Measurements from ENCODE around the gene DEPDC7. TPM values are rescaled to one million over a fixed set of nuclear protein-coding genes. Genes with fewer than 3 reads are reported as not detected.
A peak's percentile ranks its signal among the peaks of the same experiment; 100 is the strongest.

Gene DEPDC7
- total and polyA plus RNA-seq, 2 donors from 2014 or later = 2.4 to 11.0 TPM

DNA sequence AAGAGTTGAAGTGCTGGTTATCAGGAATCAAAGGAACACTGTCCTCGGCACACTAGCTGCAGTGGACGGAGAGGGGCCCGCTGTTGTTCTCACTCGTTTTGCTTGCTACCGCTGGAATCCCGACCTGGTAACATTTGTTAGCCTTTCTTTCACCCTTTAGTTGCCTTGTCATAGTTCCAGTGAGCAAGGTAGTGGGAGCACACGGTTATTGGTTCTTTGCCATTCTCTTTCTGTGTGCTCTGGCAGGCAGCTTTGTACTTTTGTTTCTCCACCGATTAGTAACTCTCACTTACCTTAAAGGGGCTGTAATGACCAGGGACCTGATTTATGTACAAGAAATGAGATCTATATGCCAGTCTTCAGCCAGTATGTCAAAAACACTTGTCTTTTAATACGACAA is 1.8 kb downstream of the DEPDC7 start:
- TF ChIP-seq, protein P1, sequence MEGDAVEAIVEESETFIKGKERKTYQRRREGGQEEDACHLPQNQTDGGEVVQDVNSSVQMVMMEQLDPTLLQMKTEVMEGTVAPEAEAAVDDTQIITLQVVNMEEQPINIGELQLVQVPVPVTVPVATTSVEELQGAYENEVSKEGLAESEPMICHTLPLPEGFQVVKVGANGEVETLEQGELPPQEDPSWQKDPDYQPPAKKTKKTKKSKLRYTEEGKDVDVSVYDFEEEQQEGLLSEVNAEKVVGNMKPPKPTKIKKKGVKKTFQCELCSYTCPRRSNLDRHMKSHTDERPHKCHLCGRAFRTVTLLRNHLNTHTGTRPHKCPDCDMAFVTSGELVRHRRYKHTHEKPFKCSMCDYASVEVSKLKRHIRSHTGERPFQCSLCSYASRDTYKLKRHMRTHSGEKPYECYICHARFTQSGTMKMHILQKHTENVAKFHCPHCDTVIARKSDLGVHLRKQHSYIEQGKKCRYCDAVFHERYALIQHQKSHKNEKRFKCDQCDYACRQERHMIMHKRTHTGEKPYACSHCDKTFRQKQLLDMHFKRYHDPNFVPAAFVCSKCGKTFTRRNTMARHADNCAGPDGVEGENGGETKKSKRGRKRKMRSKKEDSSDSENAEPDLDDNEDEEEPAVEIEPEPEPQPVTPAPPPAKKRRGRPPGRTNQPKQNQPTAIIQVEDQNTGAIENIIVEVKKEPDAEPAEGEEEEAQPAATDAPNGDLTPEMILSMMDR (IDR thresholded peaks at IDR 0.05; ENCODE audit: borderline replicate concordance, extremely low read depth, insufficient read depth) = no peak
- H3K36me3 ChIP-seq (ENCODE audit: control insufficient read depth in 2 of 3, insufficient read depth in 3 of 3, low read length in 3 of 3) = no peaks in the 10 kb centered on the region
- intact Hi-C loops (cut with DNase I) = no loop called here
- DNase-seq = peak in 1 of 5 donors; percentile 13
- peak overlapping the region in 1 of 3 donors; percentile 62 for H3K9ac ChIP-seq (ENCODE audit: low read length in 3 of 3)
- H3K4me3 ChIP-seq (ENCODE audit: low read length in 3 of 3) = peak overlapping the region in 2 of 3 donors; percentile 47 to 71
- FAIRE-seq = no peak
- H3K4me1 ChIP-seq (ENCODE audit: control insufficient read depth in 2 of 3, insufficient read depth in 2 of 3, low read depth in 1 of 3, low read length in 3 of 3) = peaks cover 0 to 5% (median 3%) of the 10 kb centered on the region in 3 donors
- no peaks in the 10 kb centered on the region for H3K9me3 ChIP-seq (ENCODE audit: control insufficient read depth in 2 of 3, insufficient read depth in 1 of 3, low read length in 3 of 3)
- no peaks in the 10 kb centered on the region for H3K27me3 ChIP-seq (ENCODE audit: control insufficient read depth, insufficient read depth, low read length)
- H3K27ac ChIP-seq (ENCODE audit: low read depth in 2 of 2, low read length in 2 of 2) = peak overlapping the region in 1 of 2 donors; percentile 2

DNA sequence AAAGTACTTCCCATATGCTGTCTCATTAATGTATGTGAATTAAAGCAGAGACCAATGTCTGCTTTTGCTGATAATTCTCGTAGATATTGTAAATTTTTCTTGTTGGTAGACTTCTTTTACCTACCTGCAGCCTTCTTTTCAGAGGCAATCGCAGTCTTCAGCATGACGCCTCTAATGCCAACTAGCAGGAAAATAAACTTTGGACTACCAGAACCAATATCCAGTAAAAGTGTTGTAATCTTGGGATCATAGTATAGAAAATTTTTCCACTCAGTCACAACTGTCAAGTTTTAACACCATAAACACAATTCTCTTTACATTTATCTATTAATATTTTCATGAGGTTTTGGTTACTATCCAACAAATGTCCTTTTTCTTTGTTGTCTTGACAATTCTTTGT is 2.3 kb downstream of the DEPDC7 start:
- Histone ChIP-seq H3K9me3 (ENCODE audit: control insufficient read depth in 2 of 3, insufficient read depth in 1 of 3, low read length in 3 of 3) (no peaks in the 10 kb centered on the region), H3K27me3 (ENCODE audit: control insufficient read depth, insufficient read depth, low read length) (no peaks in the 10 kb centered on the region), H3K9ac (ENCODE audit: low read length in 3 of 3) (peak overlapping the region in 1 of 3 donors; percentile 62), H3K4me1 (ENCODE audit: control insufficient read depth in 2 of 3, insufficient read depth in 2 of 3, low read depth in 1 of 3, low read length in 3 of 3) (peaks cover 0 to 5% (median 3%) of the 10 kb centered on the region in 3 donors), H3K27ac (ENCODE audit: low read depth in 2 of 2, low read length in 2 of 2) (peak overlapping the region in 1 of 2 donors; percentile 2), H3K36me3 (ENCODE audit: control insufficient read depth in 2 of 3, insufficient read depth in 3 of 3, low read length in 3 of 3) (no peaks in the 10 kb centered on the region), H3K4me3 (ENCODE audit: low read length in 3 of 3) (peak overlapping the region in 2 of 3 donors; percentile 47 to 71)
- intact Hi-C loops (cut with DNase I) = no loop called here
- TF ChIP-seq, protein P1 (IDR thresholded peaks at IDR 0.05; ENCODE audit: borderline replicate concordance, extremely low read depth, insufficient read depth) = no peak
- FAIRE-seq (no peak), DNase-seq (no peak)

DNA sequence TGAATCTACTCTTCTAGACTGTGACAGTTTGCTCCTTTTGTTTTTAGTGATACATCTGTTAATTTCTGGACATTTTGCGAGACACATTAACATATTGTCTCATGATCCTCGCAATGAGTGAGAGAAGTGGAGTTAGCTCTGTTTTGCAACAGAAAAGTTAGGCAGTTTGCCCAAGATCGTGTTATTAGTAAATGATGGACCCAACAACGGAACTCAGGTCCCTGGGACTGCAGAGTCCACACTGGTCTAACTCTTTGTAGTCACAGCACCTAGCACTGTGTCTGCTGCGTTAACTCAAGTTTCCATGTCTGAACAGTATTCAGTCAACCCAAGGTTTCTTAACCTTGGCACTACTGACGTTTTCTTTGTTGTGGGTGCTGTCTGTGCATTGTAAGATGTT is 3.2 kb downstream of the DEPDC7 start:
- Histone ChIP-seq H3K9ac (ENCODE audit: low read length in 3 of 3) (no peak overlapping the region), H3K27ac (ENCODE audit: low read depth in 2 of 2, low read length in 2 of 2) (no peak overlapping the region), H3K4me1 (ENCODE audit: control insufficient read depth in 2 of 3, insufficient read depth in 2 of 3, low read depth in 1 of 3, low read length in 3 of 3) (peaks cover 0 to 5% (median 3%) of the 10 kb centered on the region in 3 donors), H3K27me3 (ENCODE audit: control insufficient read depth, insufficient read depth, low read length) (no peaks in the 10 kb centered on the region), H3K4me3 (ENCODE audit: low read length in 3 of 3) (no peak overlapping the region), H3K9me3 (ENCODE audit: control insufficient read depth in 2 of 3, insufficient read depth in 1 of 3, low read length in 3 of 3) (no peaks in the 10 kb centered on the region), H3K36me3 (ENCODE audit: control insufficient read depth in 2 of 3, insufficient read depth in 3 of 3, low read length in 3 of 3) (no peaks in the 10 kb centered on the region)
- FAIRE-seq = no peak
- DNase-seq = no peak
- TF ChIP-seq, protein P1 (IDR thresholded peaks at IDR 0.05; ENCODE audit: borderline replicate concordance, extremely low read depth, insufficient read depth) = no peak
- intact Hi-C loops (cut with DNase I) = no loop called here

DNA sequence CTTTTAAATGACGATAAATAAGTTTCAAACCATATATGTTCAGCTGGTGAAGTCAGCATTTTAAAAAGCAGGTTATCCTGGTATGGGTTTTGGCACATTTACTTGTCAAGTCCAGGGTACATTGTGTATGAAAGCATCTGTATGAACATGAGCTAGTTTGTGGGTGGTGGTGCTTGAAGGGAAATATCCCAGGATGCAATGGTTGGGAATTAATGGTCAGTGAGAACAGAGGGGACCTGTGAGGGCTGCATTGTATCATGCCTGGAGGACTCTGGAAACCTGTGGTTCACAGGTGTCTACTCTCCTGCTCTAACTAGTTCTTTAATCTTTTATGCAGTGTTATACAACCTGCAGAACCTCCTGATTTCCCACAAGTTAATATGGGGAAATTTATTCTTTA is 5.8 kb downstream of the DEPDC7 start:
- Histone ChIP-seq H3K9ac (ENCODE audit: low read length in 3 of 3) (no peak overlapping the region), H3K9me3 (ENCODE audit: control insufficient read depth in 2 of 3, insufficient read depth in 1 of 3, low read length in 3 of 3) (no peaks in the 10 kb centered on the region), H3K4me3 (ENCODE audit: low read length in 3 of 3) (no peak overlapping the region), H3K36me3 (ENCODE audit: control insufficient read depth in 2 of 3, insufficient read depth in 3 of 3, low read length in 3 of 3) (no peaks in the 10 kb centered on the region), H3K27ac (ENCODE audit: low read depth in 2 of 2, low read length in 2 of 2) (no peak overlapping the region), H3K27me3 (ENCODE audit: control insufficient read depth, insufficient read depth, low read length) (no peaks in the 10 kb centered on the region), H3K4me1 (ENCODE audit: control insufficient read depth in 2 of 3, insufficient read depth in 2 of 3, low read depth in 1 of 3, low read length in 3 of 3) (peaks cover 0 to 5% (median 3%) of the 10 kb centered on the region in 3 donors)
- TF ChIP-seq, protein P1 (IDR thresholded peaks at IDR 0.05; ENCODE audit: borderline replicate concordance, extremely low read depth, insufficient read depth) = no peak
- DNase-seq (peak in 3 of 5 donors; percentile 52 to 77 (median 76)), FAIRE-seq (no peak)
- intact Hi-C loops (cut with DNase I) = no loop called here

All from kidney (tissue), 14 donors.